NCI-H187 treated with DMSO at 0.1 percent for 48 hours (cell line): Measurements from ENCODE around the gene DCDC1.
"Not testable (repeated sequence)": the region's sequence is repeated elsewhere in the genome, so short reads cannot be mapped to it uniquely, and the experiment has no call there.

Experiments
- DNase-seq: peaks from one replicate; lab custom pipeline; 2025; lab: John Stamatoyannopoulos, UW

Gene DCDC1

DNA sequence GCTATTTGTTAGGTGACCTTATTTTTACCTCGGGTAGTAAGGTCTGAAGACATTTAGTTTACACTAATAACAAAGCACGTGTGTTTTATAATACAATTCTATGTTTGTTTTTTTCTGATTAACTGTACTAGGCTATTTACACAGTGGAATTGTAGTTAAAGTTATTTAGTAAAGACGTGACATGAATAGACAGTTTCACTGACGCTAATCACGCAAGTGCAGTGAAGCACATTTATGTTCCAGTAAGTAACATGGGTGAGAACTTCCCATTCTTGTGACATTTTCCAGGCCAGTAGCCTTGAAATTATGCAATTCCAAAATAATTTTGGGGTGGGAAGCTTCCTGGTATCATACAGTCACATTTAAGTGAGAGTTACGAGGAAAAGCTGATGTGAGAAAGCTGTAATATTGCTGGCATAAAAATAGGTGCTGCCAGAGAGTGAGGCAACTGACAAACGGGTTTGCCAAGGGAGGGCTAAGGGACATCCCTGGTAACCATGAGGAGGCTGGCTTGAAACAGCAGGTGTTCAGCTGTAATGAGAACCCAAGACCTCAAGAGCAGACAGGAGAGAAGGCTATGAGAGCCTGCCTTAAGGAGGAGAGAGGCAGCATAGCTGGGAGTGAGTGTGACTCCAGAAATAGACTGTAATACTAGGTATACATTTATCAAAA is 378.8 kb downstream of the DCDC1 start:
- DNase-seq: peak; percentile 9

DNA sequence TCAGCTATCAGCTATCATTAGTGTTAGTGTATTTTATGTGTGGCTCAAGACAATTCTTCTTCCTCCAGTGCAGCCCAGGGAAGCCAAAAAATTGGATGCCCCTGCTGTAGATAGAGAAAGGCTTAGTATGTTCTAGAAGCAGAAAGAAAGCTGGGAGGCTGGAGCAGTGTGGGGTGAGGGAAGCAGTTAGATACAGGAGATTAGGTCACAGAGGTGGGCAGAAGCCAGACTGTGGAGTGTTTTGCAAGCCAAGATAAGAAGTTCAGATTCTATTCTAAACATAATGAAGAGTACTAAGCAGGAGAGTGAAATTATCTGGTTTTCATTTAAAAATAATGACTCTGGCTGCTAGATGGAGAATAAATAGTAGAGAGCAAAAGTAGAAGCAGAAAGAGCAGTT is 381.7 kb downstream of the DCDC1 start:
- DNase-seq: no peak

DNA sequence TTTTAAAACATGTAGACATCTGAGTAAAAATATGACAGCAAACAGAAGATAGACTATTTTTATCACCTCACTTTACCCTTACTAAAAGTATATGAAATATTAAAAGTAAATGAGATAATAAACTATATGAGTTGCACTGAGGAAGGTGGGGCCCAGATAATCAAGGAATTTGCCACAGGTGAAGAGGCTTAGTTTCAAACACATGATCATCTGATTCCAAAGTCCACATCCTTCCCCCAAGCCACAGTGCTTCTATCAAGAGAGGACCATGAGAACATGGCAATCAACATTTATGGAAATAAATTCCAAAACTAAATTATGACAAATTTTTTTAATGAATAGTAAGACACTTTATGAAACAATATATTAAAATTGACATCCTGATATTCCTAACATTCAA is 384.0 kb downstream of the DCDC1 start:
- DNase-seq: no peak

DNA sequence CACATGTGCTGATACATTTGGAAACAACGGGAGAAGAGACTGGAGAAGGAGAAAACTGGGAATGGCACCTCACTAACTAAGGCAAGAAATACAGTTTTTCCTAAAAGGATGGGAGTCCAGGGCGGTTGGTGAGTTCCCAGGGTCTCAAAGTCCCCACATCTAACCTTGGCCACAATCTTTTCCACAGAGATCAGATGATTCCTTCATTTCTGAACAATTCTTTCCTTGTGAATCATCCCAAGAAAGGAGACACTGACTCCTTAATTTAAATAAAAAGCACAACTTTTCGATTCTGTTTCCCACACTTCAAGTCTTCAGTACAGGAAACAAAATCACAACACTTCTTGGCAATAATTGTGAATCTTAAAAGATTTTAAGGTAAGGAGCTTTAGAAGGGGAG is 384.7 kb downstream of the DCDC1 start:
- no peak for DNase-seq

DNA sequence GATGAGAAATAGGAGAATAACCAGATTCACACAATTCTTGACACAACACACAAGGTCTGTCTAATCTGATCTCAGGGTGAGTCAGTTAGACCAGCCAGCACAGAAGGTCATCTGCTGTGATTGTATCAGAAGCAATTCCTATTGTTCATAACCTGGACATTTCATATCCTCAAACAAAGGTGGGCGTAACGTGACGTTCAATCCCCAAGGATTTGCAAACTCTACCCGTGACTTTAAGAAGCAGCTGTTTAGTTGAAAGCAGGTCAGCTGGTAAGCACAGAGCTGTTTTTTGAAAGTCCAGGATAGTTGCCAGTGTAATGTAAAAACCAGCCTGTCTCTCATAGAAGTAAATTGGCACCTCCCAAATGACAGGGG is 385.1 kb downstream of the DCDC1 start:
- no peak for DNase-seq

DNA sequence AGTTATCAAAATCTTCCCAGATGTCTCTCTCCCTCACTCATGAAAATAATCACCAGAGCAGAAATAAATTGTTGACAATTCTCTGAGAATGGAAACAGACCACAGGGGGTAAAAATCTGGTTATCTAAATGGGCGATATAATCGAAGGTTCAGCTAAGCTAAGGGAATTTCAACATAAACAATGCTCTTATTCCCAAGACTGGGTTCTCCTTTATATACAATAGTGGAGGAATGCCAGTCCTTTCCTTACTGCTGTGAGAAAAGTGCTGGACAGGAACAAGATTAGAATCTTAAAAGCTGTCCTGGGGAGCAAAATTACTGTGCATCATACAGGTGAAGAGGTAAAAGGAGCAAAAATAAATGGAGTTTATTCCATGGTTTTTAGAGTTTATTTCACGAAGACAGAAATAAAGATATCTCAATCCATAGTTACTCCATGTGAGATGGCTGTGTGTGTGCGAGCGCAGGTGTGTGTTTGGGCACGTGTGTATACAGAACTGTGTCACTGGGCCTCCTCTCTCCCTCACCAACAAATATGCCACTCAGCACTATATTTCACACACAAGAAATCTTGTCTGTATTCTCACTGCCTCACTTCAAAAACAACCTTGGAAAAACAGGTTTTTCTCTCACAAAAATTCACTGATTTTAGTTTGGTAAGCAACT is 385.6 kb downstream of the DCDC1 start:
- DNase-seq: no peak

DNA sequence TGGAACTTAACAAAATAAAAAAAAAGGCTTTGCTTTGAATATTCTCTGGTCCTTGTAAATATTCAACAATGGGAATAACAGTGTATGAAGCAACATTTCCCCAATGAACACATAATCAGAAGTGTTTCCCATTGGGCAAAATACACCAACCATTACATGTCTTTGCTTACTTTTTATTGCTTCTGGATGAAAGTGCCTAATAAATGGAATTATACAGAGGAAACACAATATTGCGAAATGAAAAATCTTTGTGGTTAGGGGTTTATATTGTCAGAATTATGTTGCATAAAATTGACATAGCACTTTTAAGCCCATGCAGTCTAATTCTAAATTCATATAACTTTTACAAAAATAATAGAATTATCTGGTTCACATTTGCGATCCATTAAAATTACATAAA is 386.4 kb downstream of the DCDC1 start:
- no peak for DNase-seq

DNA sequence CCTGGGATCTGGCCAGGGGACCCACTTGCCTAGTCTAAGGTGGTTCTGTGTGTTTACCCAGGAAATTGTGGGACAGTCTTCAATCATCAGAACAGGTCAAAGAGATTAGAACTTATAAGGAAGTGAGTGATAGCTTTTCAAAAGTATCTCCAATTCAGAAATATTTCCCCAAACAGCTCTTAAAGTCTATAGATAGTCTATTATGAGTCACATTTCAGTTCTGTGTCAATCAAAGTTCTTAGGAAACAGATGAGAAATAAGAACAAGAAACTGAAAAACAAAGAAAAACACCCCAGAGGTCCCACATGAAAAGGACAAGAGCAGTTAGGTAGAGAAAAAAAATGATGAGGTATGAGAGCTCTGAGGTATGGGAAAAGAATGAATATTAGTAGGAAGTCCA is 402.0 kb downstream of the DCDC1 start:
- no peak for DNase-seq

DNA sequence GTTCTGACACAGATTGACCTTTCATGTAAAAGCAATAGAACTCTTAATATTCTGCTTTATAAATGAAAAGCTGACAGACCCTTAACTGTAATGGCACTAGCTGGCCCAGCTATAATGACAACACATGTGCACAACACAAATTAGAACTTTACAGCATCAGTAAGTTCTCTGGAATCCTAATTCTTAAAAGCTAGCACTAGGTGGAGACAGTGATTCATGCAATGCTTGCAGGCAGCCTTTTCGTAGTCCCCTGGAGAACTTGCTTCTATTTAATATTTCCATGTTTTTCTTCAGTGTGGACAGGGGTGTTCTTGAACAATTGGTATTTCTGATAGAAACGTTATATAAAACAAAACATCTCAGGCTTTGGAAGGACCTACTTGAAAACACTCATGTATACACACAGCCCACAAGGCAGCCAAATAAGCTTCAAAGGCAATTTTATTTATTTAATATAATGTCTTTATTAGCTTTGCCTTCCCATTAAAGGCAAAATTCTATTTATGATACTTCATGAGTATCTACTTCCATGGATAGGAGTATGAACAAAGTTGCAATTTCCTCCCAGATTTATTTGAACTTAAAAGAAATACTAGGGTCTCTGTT is 409.0 kb downstream of the DCDC1 start:
- DNase-seq: no peak

DNA sequence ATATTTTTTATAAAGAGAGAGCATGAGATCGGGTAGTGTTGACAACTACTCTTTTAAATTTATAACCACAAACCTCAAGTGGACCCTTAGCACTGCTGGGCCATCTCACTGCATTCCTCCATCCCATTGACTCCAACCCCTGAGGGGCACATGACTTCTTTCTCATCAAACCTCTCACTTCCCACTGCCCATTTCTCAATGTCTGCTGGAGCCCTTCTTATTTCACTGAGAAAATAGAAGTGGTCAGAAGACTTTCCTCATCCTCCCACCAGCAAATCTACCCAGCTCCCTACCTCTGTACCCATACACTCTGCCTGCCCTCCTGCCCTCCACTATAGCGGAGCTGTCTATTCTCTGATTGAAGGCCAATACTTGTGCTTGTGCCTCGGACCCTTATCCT is 412.8 kb downstream of the DCDC1 start:
- DNase-seq: no peak

DNA sequence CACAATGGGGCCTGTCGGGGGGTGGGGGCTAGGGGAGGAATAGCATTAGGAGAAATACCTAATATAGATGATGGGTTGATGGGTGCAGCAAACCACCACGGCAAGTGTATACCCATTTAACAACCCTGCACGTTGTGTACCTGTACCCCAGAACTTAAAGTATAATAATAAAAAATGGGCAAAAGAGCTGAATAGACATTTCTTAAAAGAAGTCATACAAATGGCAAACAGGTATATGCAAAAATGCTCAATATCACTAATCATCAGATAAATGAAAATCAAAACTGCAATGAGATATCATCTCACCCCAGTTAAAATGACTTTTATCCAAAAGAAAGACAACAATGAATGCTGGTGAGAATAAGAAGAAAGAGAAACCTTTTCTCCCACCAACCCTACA is 419.7 kb downstream of the DCDC1 start:
- no peak for DNase-seq

DNA sequence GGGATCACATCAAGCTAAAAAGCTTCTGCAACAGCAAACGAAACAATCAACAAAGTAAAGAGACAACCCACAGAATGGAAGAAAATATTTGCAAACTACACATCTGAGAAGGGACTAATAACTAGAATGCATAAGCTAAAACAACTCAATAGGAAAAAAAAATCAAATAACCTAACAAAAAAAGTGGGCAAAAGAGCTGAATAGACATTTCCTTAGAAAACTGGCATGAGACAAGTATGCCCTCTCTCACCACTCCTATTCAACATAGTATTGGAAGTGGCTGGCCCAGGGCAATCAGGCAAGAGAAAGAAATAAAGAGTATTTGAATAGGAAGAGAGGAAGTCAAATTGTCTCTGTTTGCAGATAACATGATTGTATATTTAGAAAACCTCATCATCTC is 421.8 kb downstream of the DCDC1 start:
- not testable (repeated sequence) for DNase-seq

DNA sequence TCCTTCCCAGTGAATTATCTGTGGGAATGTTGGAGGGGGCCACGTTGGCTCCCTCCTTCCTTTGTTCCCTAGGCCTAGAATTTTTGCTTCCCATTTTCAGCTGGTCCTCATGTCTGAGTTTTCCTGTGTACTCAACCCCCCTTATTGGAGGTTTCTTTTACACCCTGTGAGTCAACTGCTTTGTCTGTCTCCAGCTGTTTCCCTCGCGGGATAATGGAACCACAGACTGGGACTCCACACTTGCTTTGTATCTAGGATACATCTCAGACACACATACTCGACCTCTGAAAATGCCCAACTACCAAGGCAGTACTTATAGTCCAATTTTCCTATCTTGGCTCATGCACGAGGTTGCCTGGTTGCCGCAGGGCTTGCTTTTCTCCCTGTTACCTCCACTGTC is 430.7 kb downstream of the DCDC1 start:
- no peak for DNase-seq

DNA sequence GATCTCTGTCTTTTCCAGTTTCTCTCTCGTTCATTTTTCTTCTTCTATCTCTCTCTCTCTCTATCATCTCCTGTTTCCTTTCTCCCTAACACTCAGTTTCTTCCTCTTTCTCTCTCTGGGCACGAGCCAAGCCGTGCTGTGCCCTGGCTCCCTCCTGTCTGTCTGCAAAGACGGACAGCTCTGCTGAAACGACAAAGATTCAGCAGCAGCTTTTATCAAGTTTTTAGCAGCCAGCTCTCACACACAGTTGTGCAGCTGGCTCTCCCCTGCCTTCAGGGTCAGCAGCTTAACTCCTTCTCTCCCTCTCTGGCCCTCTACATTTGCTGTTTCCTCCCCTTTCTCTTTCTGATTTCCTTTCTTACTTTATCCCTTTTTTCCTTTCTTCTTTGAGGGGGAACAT is 431.4 kb downstream of the DCDC1 start:
- DNase-seq: no peak

DNA sequence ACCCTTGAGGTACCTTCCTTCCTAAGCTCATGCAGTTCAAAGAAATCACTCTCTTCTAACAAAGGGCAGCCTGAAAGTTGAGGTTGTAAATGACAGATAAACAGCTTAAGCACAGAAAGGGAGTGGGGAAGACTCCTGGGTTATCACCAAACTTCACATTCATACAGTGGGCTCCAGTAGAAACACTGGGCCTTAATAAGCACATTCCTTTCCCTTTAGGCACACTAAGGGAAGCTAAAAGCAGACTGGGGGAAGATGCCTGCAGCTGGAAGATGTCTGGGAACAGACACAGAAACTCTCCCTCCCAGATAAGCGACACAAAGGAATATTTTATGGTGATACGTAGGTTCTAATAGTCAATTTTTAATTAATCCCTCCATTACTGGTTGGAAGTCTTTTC is 433.0 kb downstream of the DCDC1 start:
- DNase-seq: no peak

DNA sequence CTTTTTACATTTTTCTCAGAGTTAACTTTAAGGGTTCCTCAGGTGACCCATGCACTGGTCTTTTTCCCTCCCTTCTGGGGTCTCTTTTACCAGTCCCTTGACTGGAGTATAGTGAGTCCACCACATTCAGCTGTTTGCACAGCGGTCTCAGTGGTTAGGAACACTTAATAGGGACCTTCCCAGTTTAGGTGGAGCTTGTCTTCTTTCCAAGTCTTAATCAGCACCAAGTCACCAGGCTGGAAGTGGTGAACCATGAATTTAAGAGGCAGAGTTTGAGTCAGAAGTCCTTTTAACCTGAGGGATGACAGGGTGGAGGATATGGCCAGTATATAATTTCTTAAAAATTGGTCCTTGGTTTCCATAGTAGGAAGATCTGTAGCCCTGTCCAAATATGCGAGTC is 433.7 kb downstream of the DCDC1 start:
- no peak for DNase-seq

DNA sequence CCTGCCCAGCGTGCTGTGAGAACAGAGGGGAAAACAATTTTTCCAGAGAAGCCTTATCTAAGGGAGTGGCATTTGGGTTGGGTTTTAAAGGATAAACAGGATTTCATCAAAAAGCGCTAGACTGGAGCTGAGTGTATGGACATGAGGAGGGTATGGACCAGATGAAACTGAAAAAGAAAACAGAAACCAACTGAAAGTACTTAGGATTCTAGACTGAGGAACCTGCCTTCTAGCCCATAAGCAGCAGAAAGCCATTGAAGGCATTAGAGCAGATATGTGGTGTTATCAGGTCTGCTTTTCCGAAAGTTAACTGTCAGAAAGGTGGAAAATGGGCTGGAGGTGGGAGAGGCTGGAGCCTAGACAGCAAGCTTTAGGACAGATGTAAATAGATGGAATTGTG is 443.4 kb downstream of the DCDC1 start:
- DNase-seq: no peak

DNA sequence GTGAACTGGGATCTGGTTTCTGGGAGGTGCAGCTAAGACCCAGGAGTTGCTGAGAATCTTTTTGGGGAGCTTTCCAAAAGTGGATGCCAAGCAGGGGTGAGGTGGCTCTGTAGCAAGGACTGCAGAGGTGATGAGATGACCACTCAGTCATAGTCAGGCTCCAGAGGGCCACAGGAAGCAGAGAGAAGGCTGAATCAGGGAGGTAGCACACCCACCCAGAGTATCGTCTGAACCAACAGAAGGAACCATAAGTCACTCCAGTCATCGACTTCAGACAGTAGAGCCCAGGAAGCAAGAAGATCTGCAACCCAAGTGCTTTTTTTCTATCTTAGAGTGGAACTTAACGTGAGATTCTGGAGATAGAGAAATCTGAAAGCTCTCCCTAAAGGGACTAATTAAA is 447.7 kb downstream of the DCDC1 start:
- no peak for DNase-seq

DNA sequence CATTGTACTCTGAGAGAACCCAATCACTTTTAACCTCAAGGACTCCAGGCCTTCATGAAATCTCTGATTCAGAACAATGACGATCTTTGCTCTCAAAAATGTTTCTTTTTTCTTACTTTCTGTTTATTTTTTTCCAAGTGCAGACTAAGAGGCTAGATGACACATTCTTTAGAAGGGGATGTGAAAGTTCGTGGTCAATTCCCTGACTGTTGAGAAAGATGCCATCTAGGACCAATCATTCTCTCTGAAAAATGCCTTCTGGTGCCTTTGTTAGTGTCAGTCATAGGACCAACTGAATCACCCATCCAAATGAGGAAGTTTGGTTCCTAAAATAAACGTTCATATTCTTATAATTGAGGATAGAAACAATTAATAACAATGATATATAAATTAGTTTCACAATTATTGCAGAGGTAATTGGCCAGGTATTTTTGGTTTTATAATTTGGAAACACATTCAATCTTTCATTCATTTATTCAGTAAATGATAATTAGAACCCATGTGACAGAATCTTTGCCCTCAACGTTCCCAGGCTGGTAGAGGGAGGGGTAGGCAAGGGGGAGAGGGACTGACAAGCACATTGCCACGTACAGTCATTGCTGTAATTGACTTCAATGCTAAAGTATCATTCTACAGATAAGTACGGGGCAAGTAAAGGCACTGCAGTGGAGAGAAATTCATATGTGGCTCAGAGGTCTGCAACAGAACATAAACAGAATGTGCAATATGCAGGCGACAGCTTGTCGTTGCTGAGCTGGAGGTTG is 450.0 kb downstream of the DCDC1 start:
- DNase-seq: no peak

DNA sequence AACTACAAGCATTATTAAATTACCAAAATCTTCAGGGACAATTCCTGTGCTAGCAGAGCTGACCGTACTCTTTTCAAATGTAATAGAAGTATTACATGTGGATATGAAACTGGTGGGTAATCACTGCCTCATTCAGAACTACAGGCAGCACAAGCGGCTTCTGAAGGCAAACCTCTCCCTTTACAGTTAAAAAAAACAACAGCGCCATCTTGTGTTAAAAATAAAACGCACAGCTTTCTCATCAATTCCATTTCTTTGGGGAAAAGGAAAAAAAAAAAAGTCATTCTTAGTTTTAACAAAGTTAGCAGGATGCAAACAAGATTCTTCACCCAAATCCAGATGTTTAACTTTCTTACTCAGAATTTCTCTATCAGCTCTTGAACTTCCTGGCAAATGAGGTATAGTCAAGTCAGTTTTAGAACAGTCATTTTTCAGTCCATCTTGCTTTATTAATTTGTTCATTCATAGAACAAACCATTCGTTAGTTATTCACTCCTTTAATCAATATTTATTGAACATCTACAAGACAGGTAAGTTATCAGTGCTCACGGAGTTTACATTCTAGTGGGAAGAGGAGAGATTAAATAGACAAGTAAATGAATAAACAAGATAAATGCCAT is 451.6 kb downstream of the DCDC1 start:
- peak; percentile 16 for DNase-seq

DNA sequence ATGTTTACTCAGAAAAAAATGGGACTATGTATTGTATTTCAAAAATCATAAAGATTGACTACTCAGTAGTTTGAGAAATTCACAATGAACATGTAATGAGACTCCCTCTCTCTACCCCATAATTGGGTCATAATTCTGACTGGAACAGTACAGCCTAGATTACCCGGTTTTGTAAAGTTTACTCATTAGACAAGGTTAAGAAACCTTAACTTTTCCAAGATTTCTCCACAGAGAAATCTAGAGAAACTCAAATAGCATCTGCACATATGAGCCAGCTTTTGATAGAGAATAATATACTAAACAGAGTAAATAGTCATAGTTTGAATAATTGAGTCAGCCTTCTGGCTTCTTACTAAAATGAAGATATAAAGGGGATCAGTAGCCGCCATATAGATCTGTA is 452.3 kb downstream of the DCDC1 start:
- DNase-seq: no peak

DNA sequence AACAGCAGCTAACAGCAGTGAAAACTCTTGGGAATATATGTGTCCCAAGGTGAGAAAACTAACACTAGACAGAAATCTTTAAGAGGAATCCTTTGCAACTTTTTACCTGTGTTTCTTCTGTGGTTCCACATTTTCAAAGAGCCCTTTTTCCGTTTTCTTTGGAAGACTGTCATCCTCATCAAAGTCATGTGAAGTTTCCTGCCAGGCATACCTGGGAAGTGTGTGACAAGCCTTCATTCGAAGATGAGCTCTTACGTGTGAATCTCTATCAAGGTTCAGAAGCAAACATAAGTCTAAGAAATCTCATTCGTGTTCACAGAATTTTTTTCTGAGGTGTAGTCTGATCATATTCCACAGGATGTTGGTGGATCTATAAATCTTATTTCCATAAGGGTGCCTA is 452.8 kb downstream of the DCDC1 start:
- no peak for DNase-seq
